ENCODE results near the gene G6PC2.

The G6PC2 gene

GRCh38 chr2:168907940-168908662 is 7.0 kb downstream of the G6PC2 start:
- Histone ChIP-seq H3K4me3 (ENCODE audit: low read length) (peak overlapping the region; percentile 18; the same call in 1 of the 2 replicates), H3K4me1 (ENCODE audit: insufficient read depth, low read length) (peaks cover 18% of the 10 kb centered on the region), H3K9me3 (ENCODE audit: insufficient read depth, low read depth, low read length) (no peaks in the 10 kb centered on the region), H3K27me3 (ENCODE audit: insufficient read depth, low read length) (0 out of 2 replicates have a peak, but pooled peaks cover 5% of the 10 kb centered on the region), H3K36me3 (ENCODE audit: insufficient read depth, low read depth, low read length) (no peaks in the 10 kb centered on the region), H3K9ac (ENCODE audit: low read depth, low read length) (no peak overlapping the region; the same call in 1 of the 2 replicates), H3K27ac (ENCODE audit: low read length) (peak overlapping the region; percentile 11)

- H3K27me3 ChIP-seq (ENCODE audit: insufficient read depth, low read length): 0 out of 2 replicates have a peak, but pooled peaks cover 5% of the 10 kb centered on the region
- no peak overlapping the region for H3K9ac ChIP-seq (ENCODE audit: low read depth, low read length)
- H3K4me1 ChIP-seq (ENCODE audit: insufficient read depth, low read length): peaks cover 24% of the 10 kb centered on the region
- no peak overlapping the region for H3K27ac ChIP-seq (ENCODE audit: low read length)
- no peaks in the 10 kb centered on the region for H3K36me3 ChIP-seq (ENCODE audit: insufficient read depth, low read depth, low read length)
- H3K4me3 ChIP-seq (ENCODE audit: low read length): no peak overlapping the region
- peaks cover under 1% of the 10 kb centered on the region; the same call in 1 of the 2 replicates for H3K9me3 ChIP-seq (ENCODE audit: insufficient read depth, low read depth, low read length)
Observed at GRCh38 chr2:168910330-168910729, 9.2 kb downstream of the G6PC2 start.

GRCh38 chr2:168912466-168912865 is 11.4 kb downstream of the G6PC2 start:
- H3K27ac ChIP-seq (ENCODE audit: low read length): no peak overlapping the region
- no peak overlapping the region for H3K9ac ChIP-seq (ENCODE audit: low read depth, low read length)
- H3K4me1 ChIP-seq (ENCODE audit: insufficient read depth, low read length): peaks cover 15% of the 10 kb centered on the region
- 0 out of 2 replicates have a peak, but pooled peaks cover 5% of the 10 kb centered on the region for H3K27me3 ChIP-seq (ENCODE audit: insufficient read depth, low read length)
- H3K4me3 ChIP-seq (ENCODE audit: low read length): no peak overlapping the region
- peaks cover 13% of the 10 kb centered on the region; the same call in 1 of the 2 replicates for H3K9me3 ChIP-seq (ENCODE audit: insufficient read depth, low read depth, low read length)
- H3K36me3 ChIP-seq (ENCODE audit: insufficient read depth, low read depth, low read length): no peaks in the 10 kb centered on the region

GRCh38 chr2:168912901-168913369 is 11.8 kb downstream of the G6PC2 start:
- H3K36me3 ChIP-seq (ENCODE audit: insufficient read depth, low read depth, low read length): no peaks in the 10 kb centered on the region
- no peak overlapping the region for H3K9ac ChIP-seq (ENCODE audit: low read depth, low read length)
- 0 out of 2 replicates have a peak, but pooled peaks cover 5% of the 10 kb centered on the region for H3K27me3 ChIP-seq (ENCODE audit: insufficient read depth, low read length)
- peaks cover 13% of the 10 kb centered on the region; the same call in 1 of the 2 replicates for H3K9me3 ChIP-seq (ENCODE audit: insufficient read depth, low read depth, low read length)
- H3K4me3 ChIP-seq (ENCODE audit: low read length): no peak overlapping the region
- peaks cover 11% of the 10 kb centered on the region; the same call in 1 of the 2 replicates for H3K4me1 ChIP-seq (ENCODE audit: insufficient read depth, low read length)
- no peak overlapping the region for H3K27ac ChIP-seq (ENCODE audit: low read length)

GRCh38 chr2:168913495-168913894 is 12.4 kb downstream of the G6PC2 start:
- Histone ChIP-seq H3K4me1 (ENCODE audit: insufficient read depth, low read length) (peaks cover 11% of the 10 kb centered on the region; the same call in 1 of the 2 replicates), H3K27ac (ENCODE audit: low read length) (no peak overlapping the region), H3K27me3 (ENCODE audit: insufficient read depth, low read length) (0 out of 2 replicates have a peak, but pooled peaks cover 5% of the 10 kb centered on the region), H3K4me3 (ENCODE audit: low read length) (no peak overlapping the region), H3K9me3 (ENCODE audit: insufficient read depth, low read depth, low read length) (peaks cover 13% of the 10 kb centered on the region; the same call in 1 of the 2 replicates), H3K36me3 (ENCODE audit: insufficient read depth, low read depth, low read length) (no peaks in the 10 kb centered on the region), H3K9ac (ENCODE audit: low read depth, low read length) (no peak overlapping the region)

GRCh38 chr2:168915441-168916330 is 14.6 kb downstream of the G6PC2 start:
- Histone ChIP-seq H3K4me1 (ENCODE audit: insufficient read depth, low read length) (peaks cover 8% of the 10 kb centered on the region; the same call in 1 of the 2 replicates), H3K9ac (ENCODE audit: low read depth, low read length) (no peak overlapping the region), H3K27ac (ENCODE audit: low read length) (no peak overlapping the region), H3K27me3 (ENCODE audit: insufficient read depth, low read length) (0 out of 2 replicates have a peak, but pooled peaks cover 5% of the 10 kb centered on the region), H3K9me3 (ENCODE audit: insufficient read depth, low read depth, low read length) (peaks cover 13% of the 10 kb centered on the region; the same call in 1 of the 2 replicates), H3K4me3 (ENCODE audit: low read length) (no peak overlapping the region), H3K36me3 (ENCODE audit: insufficient read depth, low read depth, low read length) (no peaks in the 10 kb centered on the region)

GRCh38 chr2:168916331-168916675 is 15.2 kb downstream of the G6PC2 start:
- H3K4me3 ChIP-seq (ENCODE audit: low read length): no peak overlapping the region
- no peak overlapping the region for H3K27ac ChIP-seq (ENCODE audit: low read length)
- H3K4me1 ChIP-seq (ENCODE audit: insufficient read depth, low read length): peaks cover 12% of the 10 kb centered on the region; the same call in 1 of the 2 replicates
- no peak overlapping the region for H3K9ac ChIP-seq (ENCODE audit: low read depth, low read length)
- H3K27me3 ChIP-seq (ENCODE audit: insufficient read depth, low read length): 0 out of 2 replicates have a peak, but pooled peaks cover 5% of the 10 kb centered on the region
- H3K36me3 ChIP-seq (ENCODE audit: insufficient read depth, low read depth, low read length): no peaks in the 10 kb centered on the region
- peaks cover 13% of the 10 kb centered on the region; the same call in 1 of the 2 replicates for H3K9me3 ChIP-seq (ENCODE audit: insufficient read depth, low read depth, low read length)

GRCh38 chr2:168920504-168921157 is 19.5 kb downstream of the G6PC2 start:
- no peaks in the 10 kb centered on the region for H3K36me3 ChIP-seq (ENCODE audit: insufficient read depth, low read depth, low read length)
- 0 out of 2 replicates have a peak, but pooled peaks cover 4% of the 10 kb centered on the region for H3K4me1 ChIP-seq (ENCODE audit: insufficient read depth, low read length)
- H3K9ac ChIP-seq (ENCODE audit: low read depth, low read length): no peak overlapping the region
- no peaks in the 10 kb centered on the region for H3K27me3 ChIP-seq (ENCODE audit: insufficient read depth, low read length)
- H3K9me3 ChIP-seq (ENCODE audit: insufficient read depth, low read depth, low read length): peaks cover 9% of the 10 kb centered on the region; the same call in 1 of the 2 replicates
- H3K4me3 ChIP-seq (ENCODE audit: low read length): no peak overlapping the region
- no peak overlapping the region for H3K27ac ChIP-seq (ENCODE audit: low read length)

- H3K4me1 ChIP-seq (ENCODE audit: insufficient read depth, low read length): no peaks in the 10 kb centered on the region
- no peak overlapping the region for H3K4me3 ChIP-seq (ENCODE audit: low read length)
- no peak overlapping the region for H3K27ac ChIP-seq (ENCODE audit: low read length)
- no peaks in the 10 kb centered on the region for H3K9me3 ChIP-seq (ENCODE audit: insufficient read depth, low read depth, low read length)
- H3K9ac ChIP-seq (ENCODE audit: low read depth, low read length): no peak overlapping the region
- no peaks in the 10 kb centered on the region for H3K36me3 ChIP-seq (ENCODE audit: insufficient read depth, low read depth, low read length)
- H3K27me3 ChIP-seq (ENCODE audit: insufficient read depth, low read length): no peaks in the 10 kb centered on the region
Observed at GRCh38 chr2:168926621-168927386, 25.7 kb downstream of the G6PC2 start.

GRCh38 chr2:168928113-168928831 is 27.2 kb downstream of the G6PC2 start:
- H3K27ac ChIP-seq (ENCODE audit: low read length): no peak overlapping the region
- no peaks in the 10 kb centered on the region for H3K4me1 ChIP-seq (ENCODE audit: insufficient read depth, low read length)
- H3K4me3 ChIP-seq (ENCODE audit: low read length): no peak overlapping the region
- H3K36me3 ChIP-seq (ENCODE audit: insufficient read depth, low read depth, low read length): no peaks in the 10 kb centered on the region
- H3K9me3 ChIP-seq (ENCODE audit: insufficient read depth, low read depth, low read length): no peaks in the 10 kb centered on the region
- H3K9ac ChIP-seq (ENCODE audit: low read depth, low read length): no peak overlapping the region
- no peaks in the 10 kb centered on the region for H3K27me3 ChIP-seq (ENCODE audit: insufficient read depth, low read length)
